NCI-H128 (cell line): ENCODE data around the gene LCN10.

ENCODE experiments used
- DNase-seq: peaks from one replicate; lab custom pipeline; 2025; ENCODE audit not compliant: unreplicated experiment; lab: John Stamatoyannopoulos, UW

The LCN10 gene

GRCh38 chr9:136740491-136740890 lies 2.2 kb downstream of the LCN10 start:
- no peak for DNase-seq

GRCh38 chr9:136740069-136740468 lies 2.7 kb downstream of the LCN10 start:
- no peak for DNase-seq

- DNase-seq = no peak
These were observed 3.2 kb downstream of the LCN10 start for GRCh38 chr9:136739509-136739908.

GRCh38 chr9:136738960-136739359 lies 3.8 kb downstream of the LCN10 start:
- no peak for DNase-seq

- DNase-seq = no peak
These were observed 6.8 kb downstream of the LCN10 start for GRCh38 chr9:136735812-136736480.

- DNase-seq = no peak
These were observed 7.8 kb downstream of the LCN10 start for GRCh38 chr9:136734837-136735496.

- DNase-seq = no peak
These were observed 9.1 kb downstream of the LCN10 start for GRCh38 chr9:136733611-136734010.

- no peak for DNase-seq
These were observed 10.1 kb downstream of the LCN10 start for GRCh38 chr9:136732444-136733178.

- no peak for DNase-seq
These were observed 12.8 kb downstream of the LCN10 start for GRCh38 chr9:136729926-136730325.

GRCh38 chr9:136729144-136729543 lies 13.6 kb downstream of the LCN10 start:
- DNase-seq = no peak

- no peak for DNase-seq
These were observed 14.1 kb downstream of the LCN10 start for GRCh38 chr9:136728548-136729123.

- peak; percentile 56 for DNase-seq
These were observed 14.6 kb downstream of the LCN10 start for GRCh38 chr9:136728080-136728547.

- DNase-seq = no peak
These were observed 16.0 kb downstream of the LCN10 start for GRCh38 chr9:136726631-136727191.

- no peak for DNase-seq
These were observed 16.6 kb downstream of the LCN10 start for GRCh38 chr9:136726118-136726517.

- DNase-seq = no peak
These were observed 17.1 kb downstream of the LCN10 start for GRCh38 chr9:136725612-136726011.

GRCh38 chr9:136724772-136725171 lies 18.0 kb downstream of the LCN10 start:
- no peak for DNase-seq

- no peak for DNase-seq
These were observed 18.8 kb downstream of the LCN10 start for GRCh38 chr9:136723989-136724388.

GRCh38 chr9:136723362-136723976 lies 19.3 kb downstream of the LCN10 start:
- no peak for DNase-seq

GRCh38 chr9:136722969-136723356 lies 19.8 kb downstream of the LCN10 start:
- no peak for DNase-seq

- no peak for DNase-seq
These were observed 20.4 kb downstream of the LCN10 start for GRCh38 chr9:136722093-136722968.
